ENCODE data around the gene CDK5RAP2. TPM values are rescaled to one million over a fixed set of nuclear protein-coding genes. Genes with fewer than 3 reads are reported as not detected.

Gene CDK5RAP2
- total RNA-seq, 2 experiments from 2014 or later, result 76.0 to 81.6 TPM

DNA sequence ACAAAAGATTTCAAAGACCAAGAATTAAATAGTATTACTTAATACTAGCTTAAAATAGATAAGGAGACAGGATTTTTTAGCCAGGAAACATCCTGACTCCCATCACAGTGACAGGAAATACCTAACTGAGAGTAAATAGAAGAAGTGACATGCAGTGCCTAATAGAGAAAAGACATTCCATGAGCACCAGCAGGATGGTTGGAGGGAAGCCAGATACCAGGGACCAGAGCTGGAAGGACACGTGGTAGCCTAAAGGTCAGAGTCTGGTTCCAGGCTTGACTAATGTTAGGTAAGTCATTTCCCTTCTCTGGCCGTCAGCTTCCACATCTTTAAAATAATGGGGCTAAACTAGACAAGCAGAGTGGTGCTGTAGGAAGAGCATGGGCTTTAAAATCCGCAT is 41.6 kb downstream of the CDK5RAP2 start:
- Histone ChIP-seq H3K4me1 (ENCODE audit: insufficient read depth, low read length, poor library complexity, severe bottlenecking) (no peaks in the 10 kb centered on the region), H3K9me3 (ENCODE audit: low read length) (no peaks in the 10 kb centered on the region), H4K20me1 (ENCODE audit: insufficient read depth, low read length) (no peaks in the 10 kb centered on the region), H3K79me2 (ENCODE audit: insufficient read depth, low read depth, low read length) (no peaks in the 10 kb centered on the region), H3K4me3 (ENCODE audit: low read depth, low read length, poor library complexity, severe bottlenecking) (no peak overlapping the region), H3K9me2 (ENCODE audit: insufficient read depth, low read length) (no peaks in the 10 kb centered on the region), H3K4me2 (ENCODE audit: low read length) (no peak overlapping the region), H2AFZ (ENCODE audit: low read length) (no peak overlapping the region), H3K27ac (ENCODE audit: low read depth, low read length, poor library complexity, severe bottlenecking) (no peak overlapping the region), H3K36me3 (ENCODE audit: insufficient read depth, low read length) (peaks cover 95% of the 10 kb centered on the region)
- intact Hi-C loops (cut with micrococcal nuclease; ENCODE audit: unreplicated experiment), result no loop called here
- BruUV-seq (replicated peaks), result no TSS peak
- no peak for DNase-seq (ENCODE audit: low spot score)
- CTCF ChIA-PET (ENCODE audit: unreplicated experiment), result no interaction called here
- no peak for TF ChIP-seq CTCF (conservative IDR thresholded peaks at IDR 0.05; ENCODE audit: low read length)
- no peak for TF ChIP-seq EZH2phosphoT487 (IDR thresholded peaks at IDR 0.05; ENCODE audit: borderline replicate concordance, low read depth, low read length)
- POLR2A ChIA-PET, result interaction anchor here (0.9 to 3.4 kb wide), 3 partner anchors 10 to 18 kb away, joined by 3 to 9 read pairs (median 3); no protein-coding TSS in a partner anchor

GRCh38 chr9:120536949-120537640 is 42.9 kb downstream of the CDK5RAP2 start:
- Histone ChIP-seq H2AFZ (ENCODE audit: low read length) (no peak overlapping the region), H3K79me2 (ENCODE audit: insufficient read depth, low read depth, low read length) (no peaks in the 10 kb centered on the region), H3K27ac (ENCODE audit: low read depth, low read length, poor library complexity, severe bottlenecking) (no peak overlapping the region), H3K4me2 (ENCODE audit: low read length) (no peak overlapping the region), H3K36me3 (ENCODE audit: insufficient read depth, low read length) (peaks cover 97% of the 10 kb centered on the region), H3K4me1 (ENCODE audit: insufficient read depth, low read length, poor library complexity, severe bottlenecking) (no peaks in the 10 kb centered on the region), H3K4me3 (ENCODE audit: low read depth, low read length, poor library complexity, severe bottlenecking) (no peak overlapping the region), H3K9me3 (ENCODE audit: low read length) (no peaks in the 10 kb centered on the region), H3K9me2 (ENCODE audit: insufficient read depth, low read length) (no peaks in the 10 kb centered on the region), H4K20me1 (ENCODE audit: insufficient read depth, low read length) (no peaks in the 10 kb centered on the region)
- ChIA-PET POLR2A (interaction anchor here (1.0 to 3.4 kb wide), 2 partner anchors 11 to 17 kb away, joined by 3 to 9 read pairs; no protein-coding TSS in a partner anchor), CTCF (ENCODE audit: unreplicated experiment) (no interaction called here)
- BruUV-seq (replicated peaks), result no TSS peak
- TF ChIP-seq CTCF (conservative IDR thresholded peaks at IDR 0.05; ENCODE audit: low read length) (no peak), EZH2phosphoT487 (IDR thresholded peaks at IDR 0.05; ENCODE audit: borderline replicate concordance, low read depth, low read length) (no peak)
- intact Hi-C loops (cut with micrococcal nuclease; ENCODE audit: unreplicated experiment), result no loop called here
- DNase-seq (ENCODE audit: low spot score), result no peak

- no TSS peak for BruUV-seq (replicated peaks)
- peaks cover 97% of the 10 kb centered on the region for H3K36me3 ChIP-seq (ENCODE audit: insufficient read depth, low read length)
- DNase-seq (ENCODE audit: low spot score), result no peak
These were observed 43.9 kb downstream of the CDK5RAP2 start for GRCh38 chr9:120536094-120536493.

More at GRCh38 chr9:120536094-120536493, 43.9 kb downstream of the CDK5RAP2 start:
- no peak overlapping the region for H3K4me2 ChIP-seq (ENCODE audit: low read length)
- no peak overlapping the region for H3K27ac ChIP-seq (ENCODE audit: low read depth, low read length, poor library complexity, severe bottlenecking)
- no peaks in the 10 kb centered on the region for H3K4me1 ChIP-seq (ENCODE audit: insufficient read depth, low read length, poor library complexity, severe bottlenecking)
- POLR2A ChIA-PET, result interaction anchor here (0.6 to 3.4 kb wide), 2 partner anchors 16 to 102 kb away, joined by 3 to 9 read pairs; no protein-coding TSS in a partner anchor
- no peak overlapping the region for H2AFZ ChIP-seq (ENCODE audit: low read length)
- CTCF ChIA-PET (ENCODE audit: unreplicated experiment), result no interaction called here
- no peaks in the 10 kb centered on the region for H3K9me2 ChIP-seq (ENCODE audit: insufficient read depth, low read length)
- no peaks in the 10 kb centered on the region for H3K79me2 ChIP-seq (ENCODE audit: insufficient read depth, low read depth, low read length)
- no peaks in the 10 kb centered on the region for H4K20me1 ChIP-seq (ENCODE audit: insufficient read depth, low read length)
- H3K4me3 ChIP-seq (ENCODE audit: low read depth, low read length, poor library complexity, severe bottlenecking), result no peak overlapping the region
- intact Hi-C loops (cut with micrococcal nuclease; ENCODE audit: unreplicated experiment), result no loop called here
- TF ChIP-seq EZH2phosphoT487 (IDR thresholded peaks at IDR 0.05; ENCODE audit: borderline replicate concordance, low read depth, low read length), result no peak
- H3K9me3 ChIP-seq (ENCODE audit: low read length), result no peaks in the 10 kb centered on the region

All from OCI-LY7 (cell line).